GM12891 (cell line): ENCODE data around the gene ACSS1.

Experiments
- POLR2AphosphoS5 ChIP-seq: IDR thresholded peaks from 2 replicates; pipeline ENCODE4 v1.6.1; 2011; ENCODE audit warnings: low read depth, low read length, control low read depth
- TAF1 ChIP-seq: IDR thresholded peaks from 2 replicates; pipeline ENCODE4 v1.6.1; 2011; ENCODE audit warnings: low read depth, low read length, control low read depth

DNA sequence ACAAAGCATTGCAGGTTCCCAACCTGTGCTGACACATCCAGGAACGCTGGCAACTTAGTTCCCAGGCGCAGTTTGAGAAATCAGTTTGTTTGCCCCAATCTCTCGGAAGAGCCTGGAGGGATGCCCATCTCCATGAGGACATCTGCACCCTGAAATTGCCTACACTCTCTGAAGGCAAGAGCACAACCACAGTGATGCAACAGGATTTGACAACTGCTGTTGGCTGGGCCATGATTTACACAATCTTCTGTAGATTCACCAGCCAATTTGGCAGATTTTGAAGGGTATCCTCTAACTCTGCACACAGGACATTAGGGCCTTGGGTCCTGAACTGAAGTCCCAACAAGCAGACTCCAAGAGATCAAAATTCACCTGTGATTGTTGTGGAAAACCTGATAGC, 68.8 kb downstream of the ACSS1 start:
- no peak for TF ChIP-seq TAF1
- TF ChIP-seq POLR2AphosphoS5 = no peak
